HTERT RPE-1 (cell line): ENCODE results near the gene WDHD1.
"Not testable (repeated sequence)": the region's sequence is repeated elsewhere in the genome, so short reads cannot be mapped to it uniquely, and the experiment has no call there.

Source experiments
- in situ Hi-C: fragments of 300-500 bp; cut with MboI; formaldehyde crosslinking; loops from 4 replicates; pipeline ENCODE4 v1.14.3; 2020; ENCODE audit warnings: low sequenced_read_pairs

Gene WDHD1, protein sequence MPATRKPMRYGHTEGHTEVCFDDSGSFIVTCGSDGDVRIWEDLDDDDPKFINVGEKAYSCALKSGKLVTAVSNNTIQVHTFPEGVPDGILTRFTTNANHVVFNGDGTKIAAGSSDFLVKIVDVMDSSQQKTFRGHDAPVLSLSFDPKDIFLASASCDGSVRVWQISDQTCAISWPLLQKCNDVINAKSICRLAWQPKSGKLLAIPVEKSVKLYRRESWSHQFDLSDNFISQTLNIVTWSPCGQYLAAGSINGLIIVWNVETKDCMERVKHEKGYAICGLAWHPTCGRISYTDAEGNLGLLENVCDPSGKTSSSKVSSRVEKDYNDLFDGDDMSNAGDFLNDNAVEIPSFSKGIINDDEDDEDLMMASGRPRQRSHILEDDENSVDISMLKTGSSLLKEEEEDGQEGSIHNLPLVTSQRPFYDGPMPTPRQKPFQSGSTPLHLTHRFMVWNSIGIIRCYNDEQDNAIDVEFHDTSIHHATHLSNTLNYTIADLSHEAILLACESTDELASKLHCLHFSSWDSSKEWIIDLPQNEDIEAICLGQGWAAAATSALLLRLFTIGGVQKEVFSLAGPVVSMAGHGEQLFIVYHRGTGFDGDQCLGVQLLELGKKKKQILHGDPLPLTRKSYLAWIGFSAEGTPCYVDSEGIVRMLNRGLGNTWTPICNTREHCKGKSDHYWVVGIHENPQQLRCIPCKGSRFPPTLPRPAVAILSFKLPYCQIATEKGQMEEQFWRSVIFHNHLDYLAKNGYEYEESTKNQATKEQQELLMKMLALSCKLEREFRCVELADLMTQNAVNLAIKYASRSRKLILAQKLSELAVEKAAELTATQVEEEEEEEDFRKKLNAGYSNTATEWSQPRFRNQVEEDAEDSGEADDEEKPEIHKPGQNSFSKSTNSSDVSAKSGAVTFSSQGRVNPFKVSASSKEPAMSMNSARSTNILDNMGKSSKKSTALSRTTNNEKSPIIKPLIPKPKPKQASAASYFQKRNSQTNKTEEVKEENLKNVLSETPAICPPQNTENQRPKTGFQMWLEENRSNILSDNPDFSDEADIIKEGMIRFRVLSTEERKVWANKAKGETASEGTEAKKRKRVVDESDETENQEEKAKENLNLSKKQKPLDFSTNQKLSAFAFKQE

DNA sequence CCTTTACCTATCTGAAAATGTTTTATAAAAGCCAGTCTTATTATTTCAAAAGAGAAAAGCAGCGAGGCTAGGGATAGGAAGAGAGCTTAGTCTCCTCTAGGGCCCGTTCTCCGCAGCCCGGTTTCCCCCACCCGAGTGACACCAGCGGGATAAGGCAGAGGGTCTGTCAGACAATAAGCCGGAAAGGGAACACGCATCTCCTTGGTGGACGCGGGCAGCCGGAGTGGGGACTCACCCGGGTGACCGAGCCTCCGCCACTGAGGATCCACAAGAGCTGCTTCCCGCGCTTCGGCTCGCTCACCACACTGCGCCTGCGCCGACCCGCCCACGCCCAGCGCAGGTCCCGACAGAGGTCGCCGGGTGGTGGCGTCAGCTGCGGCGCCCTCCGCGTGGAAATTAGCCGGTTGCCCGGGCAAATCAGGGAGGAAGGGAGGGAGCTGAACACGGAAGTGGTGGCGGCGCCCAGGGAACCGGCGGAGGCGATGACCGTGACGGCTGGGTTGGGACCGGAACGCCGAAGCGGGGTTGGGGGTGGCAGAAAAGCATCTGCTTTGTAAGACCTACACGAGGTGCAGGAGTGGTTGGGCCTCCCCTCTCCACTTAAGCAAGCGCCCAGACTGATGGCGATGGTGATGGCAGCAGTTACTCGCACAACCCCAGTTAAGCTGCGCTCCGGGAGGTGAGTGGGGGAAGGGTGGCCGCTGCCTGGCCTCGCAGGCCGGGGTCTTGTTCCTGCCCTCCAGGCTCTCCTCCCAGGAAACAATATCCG lies at the start of gene WDHD1, which contains the start of gene SOCS4:
WDHD1 (minus strand) TSS at position 307 of the 769 bp plus-strand sequence. CDS start 312 bp downstream, outside the sequence.
SOCS4 (plus strand) TSS at position 444 of the 769 bp plus-strand sequence. CDS start 15,806 bp downstream, outside the sequence.
- in situ Hi-C loops: no loop called here

DNA sequence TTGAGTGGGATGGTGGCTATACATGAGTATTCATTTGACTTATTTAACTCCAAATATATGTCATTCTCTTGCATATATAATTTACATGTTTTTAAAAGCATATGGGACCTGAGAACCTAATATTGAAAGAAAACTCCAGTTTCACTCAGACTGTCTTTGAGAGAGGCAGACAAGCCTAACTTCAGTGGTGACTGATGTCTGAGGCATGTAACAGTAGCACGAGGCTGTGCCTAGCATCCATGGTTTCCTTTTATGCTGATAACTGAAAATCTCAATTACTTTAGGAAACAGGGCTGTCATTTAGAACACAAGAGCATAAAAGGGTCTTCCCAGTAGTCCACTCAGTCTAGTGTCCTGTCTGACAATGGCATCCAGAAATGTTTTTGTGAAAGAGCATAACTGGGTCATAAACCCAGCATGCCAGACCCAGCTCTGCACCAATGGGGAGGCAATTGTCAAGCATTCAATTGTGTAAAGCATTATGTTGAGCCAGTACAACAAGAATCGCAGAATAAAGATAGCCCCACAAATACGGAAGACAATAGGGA lies 48.8 kb upstream of the WDHD1 start:
- in situ Hi-C loops: no loop called here

DNA sequence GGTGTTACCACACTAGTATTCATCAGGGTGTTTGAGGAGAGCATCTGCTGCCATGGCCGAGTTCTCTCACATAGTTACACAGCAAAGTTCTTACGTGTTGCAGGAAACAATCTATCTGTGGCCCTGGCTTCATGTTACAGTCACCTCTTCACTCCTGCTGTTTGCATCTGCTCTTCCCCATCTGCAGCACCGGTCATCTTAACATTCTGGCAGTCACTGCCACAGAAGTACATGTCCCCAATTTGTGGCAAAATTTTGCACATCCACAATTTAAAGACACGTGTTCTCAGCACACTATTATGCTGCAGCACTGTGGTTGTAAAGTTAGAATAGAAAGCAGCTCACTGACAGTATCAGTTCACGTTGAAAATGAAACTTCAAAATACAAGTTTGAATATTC lies 47.8 kb upstream of the WDHD1 start:
- in situ Hi-C loops: no loop called here

DNA sequence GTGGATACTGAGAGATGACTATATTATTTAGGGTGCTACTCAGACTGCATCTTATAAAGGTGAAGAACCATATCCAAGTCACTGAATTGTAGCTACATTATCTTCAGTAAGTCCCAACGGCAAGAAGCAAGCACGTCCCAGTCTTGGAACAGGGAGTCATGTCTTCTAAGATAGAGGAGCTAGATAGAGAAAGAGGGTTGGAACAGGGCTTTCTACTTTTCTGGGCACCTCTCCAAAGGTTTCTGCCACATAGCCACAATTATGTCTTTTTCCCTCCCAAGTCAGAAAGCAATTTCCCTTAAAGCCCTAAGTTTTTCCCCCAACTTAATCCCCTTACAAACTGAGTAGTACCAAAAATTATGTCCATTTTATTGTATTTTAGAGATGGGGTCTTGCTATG lies 47.0 kb upstream of the WDHD1 start:
- in situ Hi-C loops: no loop called here

DNA sequence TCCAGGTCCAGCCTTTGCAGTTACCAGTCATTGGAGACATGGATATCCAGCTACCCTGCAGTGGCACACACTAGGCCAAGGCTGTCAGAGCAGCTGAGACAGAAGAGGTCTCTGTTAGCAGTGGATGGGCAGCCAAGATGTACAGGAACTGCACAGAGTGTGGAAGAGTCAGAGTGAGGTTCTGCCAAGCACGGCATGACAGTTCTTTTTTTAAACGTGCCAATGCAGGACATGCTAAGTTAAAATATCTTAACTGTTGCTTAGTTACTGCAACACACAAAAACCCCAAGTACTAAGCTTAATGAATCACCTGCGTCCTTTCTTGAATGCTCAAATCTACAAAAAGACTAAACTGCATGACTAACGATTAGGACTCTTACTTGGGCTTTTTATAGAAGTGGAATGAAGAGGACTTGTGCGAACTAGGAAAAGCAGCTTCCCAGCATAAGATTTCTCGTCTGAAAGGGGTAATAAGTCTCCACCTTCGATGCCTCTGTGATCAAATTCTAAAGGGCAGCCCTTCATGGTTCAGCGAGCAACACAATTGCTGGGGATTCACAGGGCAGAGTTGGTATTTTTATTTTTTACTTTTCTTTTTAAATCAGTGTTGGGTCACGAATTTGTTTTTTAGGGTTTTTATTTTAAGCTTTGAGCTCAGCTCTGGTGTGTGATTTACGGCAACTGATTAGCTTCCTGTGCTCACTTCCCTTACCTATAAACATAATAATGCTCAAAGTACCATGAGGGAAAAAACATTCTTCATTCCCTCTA lies 45.2 kb upstream of the WDHD1 start:
- in situ Hi-C loops: no loop called here

DNA sequence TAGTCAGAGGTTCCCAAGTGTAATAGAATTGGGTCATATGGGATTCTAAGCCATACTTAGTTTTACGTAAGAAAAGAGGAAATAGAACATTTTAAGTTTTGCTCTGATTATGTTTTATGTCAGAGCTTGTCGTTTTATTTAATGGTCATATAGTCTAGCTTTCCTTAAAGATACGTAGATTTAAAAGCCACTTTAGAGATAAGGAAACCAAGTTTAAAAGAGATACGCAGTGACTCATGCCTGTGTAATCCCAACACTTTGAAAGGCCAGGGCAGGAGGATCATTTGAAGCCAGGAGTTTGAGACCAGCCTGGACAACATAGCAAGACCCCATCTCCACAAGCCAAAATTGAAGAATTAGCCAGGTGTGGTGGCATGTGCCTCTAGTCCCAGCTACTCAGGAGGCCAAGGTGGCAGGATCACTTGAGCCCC lies 44.1 kb upstream of the WDHD1 start:
- in situ Hi-C loops: no loop called here

DNA sequence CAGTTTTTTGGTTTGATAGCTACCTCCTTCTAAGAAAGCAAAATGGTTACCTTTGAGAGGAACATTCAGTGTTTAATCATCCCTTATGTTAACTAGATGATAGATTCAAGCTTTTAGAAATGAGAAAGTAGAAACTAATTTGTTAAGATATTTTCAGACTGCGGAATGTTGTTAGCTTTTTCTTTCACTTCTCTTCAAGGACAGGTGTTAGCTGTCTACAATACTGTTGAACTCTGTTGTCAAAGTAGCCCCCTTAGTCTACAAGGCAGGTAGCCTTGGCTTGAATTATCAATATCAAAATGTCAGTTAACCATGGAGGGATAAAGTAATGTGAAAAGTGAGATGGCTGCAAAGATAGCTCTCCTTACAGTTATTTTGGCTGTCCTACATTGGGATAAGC lies 39.3 kb upstream of the WDHD1 start:
- in situ Hi-C loops: no loop called here

DNA sequence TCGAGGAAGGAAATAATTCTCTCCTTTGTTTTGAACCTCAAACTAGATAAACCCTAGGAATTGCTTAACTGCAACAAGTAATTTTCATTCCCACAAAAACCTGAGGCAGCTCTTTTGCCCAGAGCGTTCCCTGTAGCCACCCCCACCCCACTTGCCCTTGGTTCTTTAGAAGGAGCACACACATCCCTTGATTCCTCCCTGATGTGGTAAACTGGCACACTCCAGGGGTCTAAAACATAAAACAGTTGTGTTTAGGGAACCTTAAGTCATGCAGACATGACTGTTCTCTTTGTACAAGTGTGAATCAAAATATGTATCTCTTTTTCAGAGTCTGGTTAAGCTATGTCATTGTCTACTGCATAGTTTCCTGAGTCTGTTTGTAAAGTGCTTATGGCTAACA lies 38.5 kb upstream of the WDHD1 start:
- in situ Hi-C loops: no loop called here

DNA sequence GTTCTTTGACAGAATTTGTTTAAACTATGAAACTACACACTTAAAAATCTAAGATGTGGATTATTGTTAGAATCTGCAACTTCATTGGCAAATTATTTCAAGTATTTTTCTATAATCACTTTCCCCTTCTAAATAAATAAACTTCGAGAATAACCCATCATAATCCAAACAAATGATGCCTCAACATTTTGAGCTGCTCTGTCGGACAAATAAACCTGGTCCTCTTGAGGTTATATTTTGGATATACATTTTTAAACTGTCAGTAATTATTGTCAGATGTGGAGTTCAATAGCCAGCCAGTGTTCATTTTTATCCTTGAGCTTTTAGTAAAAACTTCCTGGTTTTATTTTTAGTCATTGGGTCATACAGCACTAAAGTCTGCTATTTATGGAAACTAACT lies 38.0 kb upstream of the WDHD1 start:
- in situ Hi-C loops: not testable (repeated sequence)

DNA sequence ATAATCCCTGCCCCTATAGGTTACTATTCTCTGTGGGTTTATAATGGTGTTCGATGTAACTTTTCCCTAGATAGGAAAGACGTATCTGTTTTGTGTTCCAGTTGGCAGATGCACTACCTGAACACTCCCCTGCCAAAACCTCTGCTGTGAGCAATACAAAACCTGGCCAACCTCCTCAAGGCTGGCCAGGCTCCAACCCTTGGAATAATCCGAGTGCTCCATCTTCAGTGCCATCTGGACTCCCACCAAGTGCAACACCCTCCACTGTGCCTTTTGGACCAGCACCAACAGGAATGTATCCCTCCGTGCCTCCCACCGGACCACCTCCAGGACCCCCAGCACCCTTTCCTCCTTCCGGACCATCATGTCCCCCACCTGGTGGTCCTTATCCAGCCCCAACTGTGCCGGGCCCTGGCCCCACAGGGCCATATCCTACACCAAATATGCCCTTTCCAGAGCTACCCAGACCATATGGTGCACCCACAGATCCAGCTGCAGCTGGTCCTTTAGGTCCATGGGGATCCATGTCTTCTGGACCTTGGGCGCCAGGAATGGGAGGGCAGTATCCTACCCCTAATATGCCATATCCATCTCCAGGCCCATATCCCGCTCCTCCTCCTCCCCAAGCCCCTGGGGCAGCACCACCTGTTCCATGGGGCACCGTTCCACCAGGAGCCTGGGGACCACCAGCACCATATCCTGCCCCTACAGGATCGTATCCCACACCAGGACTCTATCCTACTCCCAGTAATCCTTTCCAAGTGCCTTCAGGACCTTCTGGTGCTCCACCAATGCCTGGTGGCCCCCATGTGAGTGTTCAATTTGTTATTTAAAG lies 35.8 kb upstream of the WDHD1 start:
- in situ Hi-C loops: no loop called here

DNA sequence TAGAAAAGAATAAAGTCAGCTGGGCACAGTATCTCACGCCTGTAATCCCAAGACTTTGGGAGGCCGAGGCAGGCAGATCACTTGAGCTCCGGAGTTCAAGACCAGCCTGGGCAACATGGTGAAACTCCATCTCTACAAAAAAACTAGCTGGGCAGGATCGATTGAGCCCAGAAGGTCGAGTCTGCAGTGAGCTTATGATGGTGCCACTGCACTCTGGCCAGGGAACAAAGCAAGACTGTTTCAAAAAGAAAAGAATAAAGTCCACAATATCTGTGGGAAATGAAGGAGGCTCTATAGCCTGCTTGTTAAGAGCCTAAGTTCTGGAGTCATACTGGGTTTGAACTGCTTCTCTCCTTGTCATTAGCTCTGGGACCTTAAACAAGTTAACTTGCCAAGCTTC lies 32.4 kb upstream of the WDHD1 start:
- in situ Hi-C loops: no loop called here

DNA sequence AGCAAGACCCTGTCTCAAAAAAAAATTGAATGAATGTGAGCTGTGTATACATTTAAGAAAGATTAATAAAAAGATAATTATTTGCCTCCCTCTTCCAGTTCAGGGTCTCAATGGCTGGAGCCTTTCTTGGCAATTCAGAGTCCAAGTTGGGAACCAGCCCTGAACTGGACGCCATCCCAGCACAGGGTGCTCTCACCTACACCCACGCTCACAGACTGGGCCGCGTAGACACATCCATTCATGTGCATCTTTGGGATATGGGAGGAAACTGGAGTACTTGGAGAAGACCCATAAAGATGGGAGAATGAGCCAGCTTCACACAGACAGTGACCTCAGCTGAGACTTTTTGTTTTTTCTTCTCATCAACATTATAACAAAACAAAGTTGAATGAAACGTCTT lies 31.0 kb upstream of the WDHD1 start:
- in situ Hi-C loops: no loop called here

DNA sequence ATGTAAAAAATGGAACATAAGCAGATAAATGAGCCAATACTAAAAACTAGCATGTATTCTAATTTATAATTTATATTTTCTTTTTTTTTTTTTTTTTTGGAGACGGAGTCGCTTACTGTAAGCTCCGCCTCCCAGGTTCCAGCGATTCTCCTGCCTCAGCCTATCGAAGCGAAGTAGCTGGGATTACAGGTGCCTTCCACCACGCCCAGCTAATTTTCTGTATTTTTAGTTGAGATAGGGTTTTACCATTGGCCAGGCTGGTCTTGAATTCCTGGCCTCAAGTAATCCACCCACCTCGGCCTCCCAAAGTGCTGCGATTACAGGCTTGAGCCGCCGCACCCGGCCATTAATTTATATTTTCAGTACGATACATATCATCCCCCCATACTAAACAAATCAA lies 27.2 kb upstream of the WDHD1 start:
- in situ Hi-C loops: no loop called here

DNA sequence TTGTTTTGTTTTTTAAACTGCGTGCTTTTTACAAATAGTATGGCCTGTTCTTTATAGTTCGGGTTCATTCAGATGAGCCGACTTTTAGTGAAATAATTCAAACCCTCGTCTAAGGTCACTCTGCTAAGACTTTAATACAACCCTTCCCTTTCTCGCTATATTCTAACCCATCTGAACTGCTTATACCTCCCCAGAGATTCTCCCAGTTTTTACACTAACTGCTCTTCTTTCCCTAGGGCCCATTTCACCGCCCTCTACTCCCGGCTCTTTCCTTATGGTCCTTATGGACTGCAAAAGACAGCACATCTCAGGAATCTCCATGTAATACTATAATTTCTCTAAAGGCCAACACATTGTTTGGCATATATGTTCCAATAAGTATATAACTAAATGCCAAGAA lies 26.6 kb upstream of the WDHD1 start:
- in situ Hi-C loops: no loop called here

DNA sequence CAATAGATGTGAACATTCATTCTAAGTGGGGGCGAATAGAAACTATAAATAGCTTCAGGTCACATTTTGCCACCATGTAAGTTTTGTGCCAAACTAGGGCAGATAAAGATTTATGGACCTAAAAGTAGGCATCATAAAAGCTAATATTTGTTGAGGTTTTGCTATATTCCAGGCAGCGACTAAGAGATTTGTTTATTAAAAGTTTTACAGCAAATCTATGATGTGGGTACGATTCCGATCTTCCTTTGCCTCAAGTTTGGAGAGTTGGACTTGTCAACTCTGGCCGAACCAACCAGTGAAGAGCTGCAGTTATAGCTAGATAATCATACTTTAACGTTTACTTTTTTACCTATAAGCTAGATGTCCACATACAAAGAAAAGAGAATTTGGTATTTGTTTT lies 26.1 kb upstream of the WDHD1 start:
- in situ Hi-C loops: no loop called here

DNA sequence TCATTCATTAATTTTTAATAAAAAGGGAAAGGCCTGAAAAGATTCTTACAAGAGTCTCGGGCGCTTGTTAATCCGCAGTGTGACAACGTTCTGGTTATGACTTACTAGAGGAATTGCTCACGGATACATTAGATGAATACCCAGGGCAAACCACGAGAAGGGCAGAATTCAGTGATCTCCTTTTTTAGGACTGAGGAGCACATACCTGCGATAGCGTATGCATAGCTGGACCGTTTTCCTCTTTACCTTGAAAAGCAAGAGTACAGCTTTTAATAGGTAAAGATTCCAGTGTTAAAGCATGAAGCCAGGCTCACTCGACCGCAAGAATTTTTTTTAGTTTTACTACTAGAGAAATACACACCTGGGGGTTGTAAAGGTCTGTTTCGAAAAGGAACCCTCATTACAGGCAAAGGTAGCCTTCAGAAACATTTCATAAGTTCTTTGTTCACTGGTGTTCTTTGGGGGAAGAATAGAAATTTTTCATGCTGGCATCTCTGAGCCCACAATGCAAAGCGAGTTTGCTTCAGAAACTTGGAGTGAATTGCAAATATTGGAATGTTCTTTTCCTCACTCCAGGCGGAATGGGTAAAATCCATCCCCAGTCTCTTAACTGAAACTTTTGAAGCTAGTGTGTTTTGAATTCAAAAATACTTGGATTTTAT lies 25.5 kb upstream of the WDHD1 start:
- in situ Hi-C loops: no loop called here

DNA sequence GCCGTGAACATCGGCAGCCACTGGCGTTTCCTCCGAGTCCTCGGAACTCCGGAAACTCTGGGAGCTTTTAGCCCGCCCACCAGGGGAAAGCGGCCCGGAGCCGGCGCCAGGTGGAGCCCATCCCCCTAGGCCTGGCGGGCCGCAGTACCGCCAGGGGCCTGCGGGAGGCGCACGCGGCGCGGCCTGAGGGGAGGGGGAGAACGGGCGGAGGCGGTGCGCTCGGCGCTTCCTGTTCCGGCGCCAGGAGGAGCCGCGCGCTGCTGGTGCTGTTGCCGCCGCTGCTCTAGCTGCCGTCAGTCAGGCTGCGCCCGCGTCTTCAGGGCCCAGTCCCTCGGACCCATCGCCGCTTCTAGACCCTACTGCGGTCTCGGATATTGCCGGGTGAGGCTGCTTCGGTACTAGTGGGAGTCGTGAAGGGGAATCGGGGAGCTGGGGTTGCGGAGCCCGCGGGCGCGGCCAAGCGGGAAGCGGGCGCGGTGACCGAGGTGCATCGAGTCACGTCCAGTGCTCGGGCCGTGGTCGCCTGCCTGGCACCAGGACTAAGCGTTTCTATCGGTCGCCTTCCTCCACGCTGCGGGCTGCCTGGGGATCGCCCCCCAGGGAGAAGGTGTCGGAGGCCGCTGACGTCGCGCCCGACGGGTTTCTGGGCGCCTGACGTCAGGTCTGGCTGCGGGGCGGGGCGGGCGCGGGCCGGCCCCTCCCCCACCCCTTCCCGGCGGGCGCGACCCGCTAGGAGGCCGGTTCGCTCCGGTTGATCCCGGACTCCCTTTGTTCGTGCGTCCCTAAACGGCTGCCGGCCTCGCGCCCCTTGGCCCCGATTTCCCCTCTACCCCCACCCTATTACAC lies 24.7 kb upstream of the WDHD1 start, which contains the start of gene MAPK1IP1L:
MAPK1IP1L (plus strand) TSS at position 225 of the 846 bp plus-strand sequence. CDS start 10,037 bp downstream, outside the sequence.
- in situ Hi-C loops: no loop called here
